ENCODE results near the gene ANKRD44.

ANKRD44 gene

DNA sequence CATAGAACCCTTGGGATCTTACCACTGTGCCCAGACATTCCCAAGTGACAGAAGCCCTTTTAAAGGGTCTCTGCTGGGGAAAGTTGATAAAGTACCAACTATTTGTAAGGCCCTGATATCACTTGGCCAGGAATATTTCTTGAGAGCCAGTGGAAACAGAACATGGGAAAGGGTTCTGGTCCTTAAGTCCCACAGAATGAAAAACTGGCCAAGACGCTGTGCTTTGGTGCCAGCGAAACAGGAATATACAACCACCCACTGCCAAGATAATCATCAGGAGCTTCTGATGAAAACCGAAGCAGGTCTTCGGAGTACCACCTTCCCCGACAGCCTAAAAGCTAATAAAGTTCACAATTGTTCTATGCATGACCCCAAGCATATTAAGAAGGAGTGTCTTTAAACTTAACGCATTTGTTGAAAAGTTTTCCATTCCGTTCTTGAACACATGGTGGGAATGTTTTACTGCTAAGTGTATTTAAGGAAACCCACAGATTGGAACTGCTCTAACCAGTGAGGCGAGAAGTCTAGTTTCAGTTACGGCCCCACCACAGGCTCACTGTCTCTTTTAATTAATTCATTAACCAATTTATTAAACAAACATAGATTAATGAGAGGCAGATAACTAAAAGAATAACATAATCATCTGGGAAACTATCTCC lies 152.6 kb downstream of the ANKRD44 start:
- no peak for DNase-seq (ENCODE audit: extremely low read depth in 1 of 2, low read depth in 1 of 2)

DNA sequence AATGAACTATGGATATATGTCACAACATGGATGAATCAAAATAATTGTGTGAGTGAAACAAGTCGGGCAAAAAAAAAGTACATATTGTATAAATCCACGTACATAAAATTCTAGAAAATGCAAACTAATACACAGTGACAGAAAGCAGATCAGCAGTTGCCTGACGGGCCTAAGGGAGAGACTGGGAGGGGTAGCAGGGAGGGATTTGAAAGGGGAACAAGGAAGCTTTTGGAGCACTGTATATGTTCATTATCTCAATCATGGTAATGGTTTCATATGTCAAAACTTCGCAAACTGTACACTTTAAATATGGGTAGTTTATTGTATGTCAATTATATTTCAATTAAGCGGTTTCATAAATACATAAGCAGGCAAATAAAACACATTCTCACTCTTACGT lies 153.8 kb downstream of the ANKRD44 start:
- DNase-seq (ENCODE audit: extremely low read depth in 1 of 2, low read depth in 1 of 2): no peak

- DNase-seq (ENCODE audit: extremely low read depth in 1 of 2, low read depth in 1 of 2): no peak
Observed at GRCh38 chr2:197152451-197153228, 157.9 kb downstream of the ANKRD44 start.

- DNase-seq (ENCODE audit: extremely low read depth in 1 of 2, low read depth in 1 of 2): no peak
Observed at GRCh38 chr2:197149546-197149945, 161.0 kb downstream of the ANKRD44 start.

DNA sequence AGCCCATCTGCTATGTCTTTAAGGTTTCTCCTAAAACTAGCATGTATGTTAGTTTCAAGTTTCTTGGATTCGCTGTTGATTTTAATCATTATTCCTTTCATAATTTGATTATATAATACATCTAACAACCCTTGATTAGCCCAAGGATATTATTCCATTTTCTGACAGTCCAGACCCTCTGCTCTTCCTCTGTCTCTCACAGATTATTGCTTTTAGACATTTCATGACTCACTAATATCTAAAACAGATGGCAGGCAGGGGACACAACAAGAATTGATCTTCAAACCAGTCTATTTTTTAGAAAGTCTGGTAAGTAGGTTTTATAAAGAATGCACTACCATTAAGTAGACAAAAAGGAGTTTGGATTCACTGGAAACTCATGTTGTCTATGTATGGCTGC lies 162.2 kb downstream of the ANKRD44 start:
- no peak for DNase-seq (ENCODE audit: extremely low read depth in 1 of 2, low read depth in 1 of 2)

DNA sequence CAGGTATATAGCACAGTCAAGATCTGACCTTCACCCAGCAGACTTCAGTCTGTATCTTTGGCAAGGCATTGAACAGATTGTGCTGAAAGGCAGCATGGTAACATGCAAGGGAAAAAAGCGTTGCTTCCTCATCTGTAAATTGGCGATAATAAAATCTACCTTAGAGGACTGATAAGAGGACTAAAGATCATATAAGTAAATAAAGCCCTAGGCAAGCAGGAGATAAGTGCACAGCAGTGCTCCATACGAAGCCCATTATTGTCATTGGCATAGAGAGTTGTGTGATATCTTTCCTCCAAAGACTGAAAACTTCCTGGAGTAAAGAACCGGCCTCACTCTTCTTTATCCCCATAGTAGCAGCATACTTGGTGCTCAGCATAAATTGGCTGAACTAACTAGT lies 162.6 kb downstream of the ANKRD44 start:
- no peak for DNase-seq (ENCODE audit: extremely low read depth in 1 of 2, low read depth in 1 of 2)

DNA sequence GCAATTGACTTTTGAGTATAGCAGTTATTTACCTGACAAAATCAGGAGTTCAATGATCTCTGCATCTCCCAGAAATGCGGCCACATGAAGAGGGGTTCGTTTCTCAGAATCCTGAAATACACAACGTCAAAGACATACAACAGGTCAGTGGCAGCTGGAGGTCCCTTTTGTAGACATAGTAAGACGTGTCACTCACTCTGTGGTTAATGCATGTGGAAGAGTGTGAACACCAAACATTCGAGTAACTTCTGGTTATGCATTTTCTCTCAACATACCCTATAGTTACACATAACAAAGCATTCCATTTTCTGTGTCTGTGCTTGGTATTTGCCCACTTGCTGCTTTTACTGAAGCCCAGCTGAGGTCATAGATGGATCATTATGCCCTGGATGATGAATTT lies 163.6 kb downstream of the ANKRD44 start:
- no peak for DNase-seq (ENCODE audit: extremely low read depth in 1 of 2, low read depth in 1 of 2)

GRCh38 chr2:197145471-197146056 lies 165.0 kb downstream of the ANKRD44 start:
- DNase-seq (ENCODE audit: extremely low read depth in 1 of 2, low read depth in 1 of 2): no peak

DNA sequence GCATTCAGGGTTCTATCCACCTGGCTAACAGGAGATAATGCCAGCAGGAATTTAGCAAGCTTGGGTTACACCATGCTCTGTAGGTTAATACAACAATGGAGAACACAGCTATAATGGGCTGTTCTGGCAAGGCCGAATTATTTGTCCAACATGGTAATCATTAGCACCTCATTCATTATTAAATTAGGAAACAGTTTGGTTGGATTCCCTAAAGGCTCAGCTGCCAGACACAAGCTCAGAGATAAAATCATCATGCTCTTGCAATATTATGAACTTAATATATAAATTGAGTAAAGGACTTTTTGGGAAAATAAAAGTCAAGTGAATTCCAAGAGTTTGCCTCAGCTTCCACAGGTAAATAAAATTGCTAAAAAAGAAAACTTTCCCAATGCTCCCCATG lies 166.4 kb downstream of the ANKRD44 start:
- no peak for DNase-seq (ENCODE audit: extremely low read depth in 1 of 2, low read depth in 1 of 2)

DNA sequence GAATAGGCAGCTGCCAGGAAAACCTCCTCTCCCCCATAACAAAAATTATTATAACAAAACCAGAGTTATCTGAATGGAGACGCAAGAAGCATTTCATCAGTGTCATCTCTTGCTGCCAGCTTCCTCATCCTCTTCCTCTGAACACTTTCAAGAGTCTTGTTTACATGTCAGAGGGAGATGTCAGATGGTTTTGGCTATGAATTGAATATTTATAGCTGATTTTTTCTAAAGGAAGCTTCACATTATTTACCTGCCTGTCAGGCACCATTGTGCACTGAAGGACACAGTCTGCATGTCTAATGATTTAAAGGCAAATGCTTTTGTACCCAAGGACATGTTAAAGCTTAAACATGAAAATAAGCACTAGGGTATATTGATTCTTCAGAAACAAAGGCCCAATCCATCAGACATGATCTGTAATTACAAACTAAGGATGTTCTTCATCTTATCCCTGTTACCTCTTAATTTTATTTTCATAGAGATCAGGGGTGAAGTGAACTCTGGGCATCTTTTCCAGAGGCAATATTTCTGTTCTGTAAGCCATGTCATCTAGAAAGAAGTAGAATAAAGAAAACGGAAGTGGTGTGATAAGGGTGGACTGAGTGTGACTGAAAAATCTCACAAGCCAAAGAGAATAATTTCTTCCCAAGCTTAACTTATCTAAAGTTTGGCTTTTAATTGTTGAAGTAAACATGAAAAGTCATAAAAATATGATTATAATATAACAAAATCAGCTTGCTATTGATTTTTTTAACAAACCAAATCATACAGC lies 168.7 kb downstream of the ANKRD44 start:
- no peak for DNase-seq (ENCODE audit: extremely low read depth in 1 of 2, low read depth in 1 of 2)

DNA sequence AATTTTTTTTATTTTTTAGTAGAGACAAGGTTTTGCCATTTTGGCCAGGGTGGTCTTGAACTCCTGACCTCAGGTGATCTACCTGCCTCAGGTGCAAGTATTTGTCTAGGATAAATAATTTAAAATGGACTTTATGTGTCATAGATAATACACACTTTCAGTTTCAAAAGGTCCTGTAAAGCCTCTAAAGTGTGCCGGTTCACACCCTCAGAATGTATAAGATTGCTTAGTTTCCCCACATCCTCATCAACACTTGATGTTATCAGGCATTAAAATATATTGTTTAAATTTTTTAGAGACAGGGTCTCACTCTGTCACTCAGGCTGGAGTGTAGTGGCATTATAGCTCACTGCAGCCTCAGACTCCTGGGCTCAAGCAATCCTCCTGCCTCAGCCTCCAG lies 170.5 kb downstream of the ANKRD44 start:
- DNase-seq (ENCODE audit: extremely low read depth in 1 of 2, low read depth in 1 of 2): no peak

- no peak for DNase-seq (ENCODE audit: extremely low read depth in 1 of 2, low read depth in 1 of 2)
Observed at GRCh38 chr2:197138506-197138905, 172.1 kb downstream of the ANKRD44 start.

DNA sequence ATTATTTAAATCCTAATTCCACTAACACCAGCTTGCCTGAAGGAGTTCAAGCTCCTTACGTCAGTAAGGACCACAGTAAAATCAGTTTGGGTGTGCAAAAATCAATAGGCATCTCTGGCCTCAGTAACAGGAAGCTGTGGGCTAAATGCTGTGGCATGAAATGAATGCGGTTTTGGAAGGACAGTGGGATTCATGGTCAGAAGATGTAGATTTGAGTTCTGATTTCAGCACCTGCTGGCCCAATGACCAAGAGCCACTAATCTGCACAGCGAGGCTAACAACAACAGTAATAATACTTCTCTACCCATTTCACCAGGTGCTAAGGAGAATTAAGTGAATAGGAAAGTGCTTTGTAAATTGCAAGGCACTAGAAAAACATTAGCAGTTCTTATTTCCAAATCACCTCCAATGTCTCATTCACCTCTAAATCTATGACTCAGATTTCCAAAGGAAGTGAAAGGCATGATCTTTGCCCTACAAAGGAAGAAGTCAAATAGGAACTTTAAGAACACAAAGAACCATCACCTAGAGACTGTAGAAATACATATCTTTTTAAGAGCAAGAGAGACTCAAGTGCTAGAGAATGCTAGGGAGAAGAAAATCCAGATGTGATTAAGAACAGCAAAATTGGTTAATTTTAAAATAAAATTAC lies 172.6 kb downstream of the ANKRD44 start:
- no peak for DNase-seq (ENCODE audit: extremely low read depth in 1 of 2, low read depth in 1 of 2)

DNA sequence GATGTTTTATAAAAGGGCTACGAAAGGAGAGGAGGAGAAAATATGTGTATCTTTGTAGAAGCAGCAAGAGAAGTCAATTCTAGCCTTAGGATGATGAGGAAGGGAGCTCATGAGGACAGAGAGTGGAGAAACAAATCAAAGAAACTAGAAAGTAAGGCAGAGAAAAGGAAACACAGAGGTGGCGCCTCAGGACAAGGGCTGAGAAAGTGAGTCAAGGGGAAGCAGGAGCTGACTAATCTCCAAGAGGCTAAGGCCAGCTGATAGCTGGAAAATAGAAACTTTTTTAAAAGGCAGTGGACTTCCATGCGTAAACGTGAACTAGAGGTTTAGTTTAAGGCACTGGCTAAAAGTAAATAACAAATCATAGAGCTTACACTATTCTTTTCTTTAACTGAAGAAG lies 173.3 kb downstream of the ANKRD44 start:
- no peak for DNase-seq (ENCODE audit: extremely low read depth in 1 of 2, low read depth in 1 of 2)

DNA sequence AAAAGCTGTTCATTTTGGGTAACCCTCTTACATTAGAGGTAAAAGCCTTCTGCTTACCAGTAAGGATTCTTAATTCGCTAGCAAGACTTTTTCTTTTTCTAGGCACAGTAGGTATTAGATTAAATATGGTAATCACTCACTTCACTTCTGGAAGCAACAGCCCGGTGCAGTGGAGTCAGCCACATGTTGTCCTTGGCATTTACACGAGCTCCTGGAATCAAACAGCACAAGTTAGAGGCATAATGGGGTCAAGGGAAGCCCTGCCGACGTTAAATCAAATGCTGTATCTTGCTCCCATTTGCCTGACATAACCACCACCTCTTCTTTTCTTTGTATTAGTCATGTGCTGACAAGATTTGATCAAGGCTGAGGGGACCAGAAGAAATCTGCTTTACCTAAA lies 174.1 kb downstream of the ANKRD44 start:
- DNase-seq (ENCODE audit: extremely low read depth in 1 of 2, low read depth in 1 of 2): no peak

GRCh38 chr2:197135806-197136205 lies 174.8 kb downstream of the ANKRD44 start:
- DNase-seq (ENCODE audit: extremely low read depth in 1 of 2, low read depth in 1 of 2): no peak

- DNase-seq (ENCODE audit: extremely low read depth in 1 of 2, low read depth in 1 of 2): no peak
Observed at GRCh38 chr2:197134206-197134605, 176.4 kb downstream of the ANKRD44 start.

DNA sequence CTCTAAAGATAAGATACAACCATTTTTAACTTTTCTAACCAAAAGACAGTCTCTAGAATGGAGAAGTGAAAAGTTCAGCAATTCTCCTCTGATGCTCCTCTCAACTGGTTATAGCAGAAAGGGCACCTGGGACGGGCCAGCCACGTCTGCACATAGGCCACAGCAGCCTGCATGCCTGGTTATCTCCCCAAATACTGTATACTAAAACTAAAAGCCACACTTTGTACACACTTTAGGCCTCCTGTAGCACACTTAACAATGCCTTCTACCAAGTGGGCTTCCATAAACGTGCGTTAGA lies 179.1 kb downstream of the ANKRD44 start:
- no peak for DNase-seq (ENCODE audit: extremely low read depth in 1 of 2, low read depth in 1 of 2)

- no peak for DNase-seq (ENCODE audit: extremely low read depth in 1 of 2, low read depth in 1 of 2)
Observed at GRCh38 chr2:197130318-197130717, 180.3 kb downstream of the ANKRD44 start.

DNA sequence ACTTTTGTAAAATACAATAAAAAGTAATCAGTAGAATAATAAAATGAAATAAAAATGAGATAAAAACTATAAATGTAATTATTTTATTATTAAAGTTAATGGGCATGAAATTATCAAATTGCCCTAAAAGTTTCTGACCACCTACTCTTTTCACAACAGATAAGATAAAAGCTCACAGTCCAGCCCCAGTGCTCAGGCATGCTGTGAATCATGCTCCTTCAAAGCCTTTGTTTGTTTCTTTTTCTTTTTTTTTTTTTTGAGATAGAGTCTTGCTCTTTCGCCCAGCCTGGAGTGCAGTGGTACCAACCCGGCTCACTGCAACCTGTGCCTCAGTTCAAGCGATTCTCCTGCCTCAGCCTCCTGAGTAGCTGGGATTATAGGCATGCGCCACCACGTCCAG lies 181.7 kb downstream of the ANKRD44 start:
- DNase-seq (ENCODE audit: extremely low read depth in 1 of 2, low read depth in 1 of 2): no peak

DNA sequence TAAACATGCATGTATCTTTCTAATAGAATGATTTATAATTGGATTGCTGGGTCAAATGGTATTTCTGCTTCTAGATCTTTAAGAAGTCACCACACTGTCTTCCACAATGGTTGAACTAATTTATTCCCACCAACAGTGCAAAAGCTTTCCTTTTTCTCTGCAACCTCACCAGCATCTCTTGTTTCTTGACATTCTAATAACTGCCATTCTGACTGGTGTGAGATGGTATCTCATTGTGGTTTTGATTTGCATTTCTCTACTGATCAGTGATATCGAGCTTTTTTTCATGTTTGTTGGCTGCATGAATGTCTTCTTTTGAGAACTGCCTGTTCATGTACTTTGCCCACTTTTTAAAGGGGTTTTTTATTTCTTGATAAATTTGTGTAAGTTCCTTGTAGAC lies 182.5 kb downstream of the ANKRD44 start:
- no peak for DNase-seq (ENCODE audit: extremely low read depth in 1 of 2, low read depth in 1 of 2)
